Prostate gland (tissue), 2 donors: ENCODE results near the gene CAPZB. TPM values are rescaled to one million over a fixed set of nuclear protein-coding genes. Genes with fewer than 3 reads are reported as not detected.
A peak's percentile ranks its signal among the peaks of the same experiment; 100 is the strongest.

Experiments
- DNase-seq: peaks from one replicate; pipeline ENCODE4 v3.0.0-alpha.2; 2019; ENCODE audit warnings: low spot score
- H3K27ac ChIP-seq, 2 donors: fragments of 200-600 bp; sonication (generic); 2 replicates each; pipeline ENCODE4 v1.5.1; 2017 to 2019
- H3K27me3 ChIP-seq: fragments of 200-600 bp; sonication (generic); replicated peaks from 2 replicates; pipeline ENCODE4 v1.5.1; 2019; ENCODE audit not compliant: insufficient read depth
- H3K36me3 ChIP-seq, 2 donors: fragments of 200-600 bp; sonication (generic); 1 replicate in 1 of 2; 2 replicates in 1 of 2; pipeline versions ENCODE4 v1.5.1 to v1.8.1; 2017 to 2019
- H3K4me1 ChIP-seq: fragments of 200-600 bp; sonication (generic); replicated peaks from 2 replicates; pipeline ENCODE4 v1.5.1; 2019
- H3K4me3 ChIP-seq, 2 donors: fragments of 200-600 bp; sonication (generic); 2 replicates each; pipeline ENCODE4 v1.5.1; 2017 to 2019
- H3K9me3 ChIP-seq: fragments of 200-600 bp; sonication (generic); 2 replicates; pipeline ENCODE4 v1.5.1; 2017
- POLR2A ChIP-seq: fragments of 450-650 bp; IDR thresholded peaks from one replicate; pipeline ENCODE4 v1.6.1; 2016; ENCODE audit warnings: antibody characterized with exemption, mild to moderate bottlenecking
- POLR2AphosphoS5 ChIP-seq: sonication (generic); formaldehyde crosslinking; IDR thresholded peaks from one replicate; pipeline ENCODE4 v1.6.1; 2017; ENCODE audit warnings: antibody characterized with exemption
- WGBS: methylation state at CpG from one replicate; pipeline ENCODE4 v1.1.5; 2018; 5-methylcytosine and 5-hydroxymethylcytosine counted together
- intact Hi-C: fragments of 100-400 bp; cut with DNase I; formaldehyde crosslinking; loops from one replicate; pipeline ENCODE4 v1.14.2; 2022
- total RNA-seq, 2 donors: library from RNA; depleted of rRNA; stranded (reverse); fragments of >200 nt; gene quantifications; one replicate each; pipeline ENCODE4 v1.1.0, GENCODE V29; 2016
- TF ChIP-seq, protein P1 (sequence below), 4 experiments: fragments of 200-600 bp in 2 of 4; fragments of 450-650 bp in 2 of 4; sonication (generic) in 2 of 4; IDR thresholded peaks; 1 replicate in 3 of 4; 2 replicates in 1 of 4; pipeline ENCODE4 v1.5.1; 2016 to 2019; ENCODE audit warnings: antibody characterized with exemption in 4 of 4, mild to moderate bottlenecking in 2 of 4, moderate library complexity in 2 of 4

The CAPZB gene
- total RNA-seq, 2 donors from 2014 or later, result 139 to 150 TPM

DNA sequence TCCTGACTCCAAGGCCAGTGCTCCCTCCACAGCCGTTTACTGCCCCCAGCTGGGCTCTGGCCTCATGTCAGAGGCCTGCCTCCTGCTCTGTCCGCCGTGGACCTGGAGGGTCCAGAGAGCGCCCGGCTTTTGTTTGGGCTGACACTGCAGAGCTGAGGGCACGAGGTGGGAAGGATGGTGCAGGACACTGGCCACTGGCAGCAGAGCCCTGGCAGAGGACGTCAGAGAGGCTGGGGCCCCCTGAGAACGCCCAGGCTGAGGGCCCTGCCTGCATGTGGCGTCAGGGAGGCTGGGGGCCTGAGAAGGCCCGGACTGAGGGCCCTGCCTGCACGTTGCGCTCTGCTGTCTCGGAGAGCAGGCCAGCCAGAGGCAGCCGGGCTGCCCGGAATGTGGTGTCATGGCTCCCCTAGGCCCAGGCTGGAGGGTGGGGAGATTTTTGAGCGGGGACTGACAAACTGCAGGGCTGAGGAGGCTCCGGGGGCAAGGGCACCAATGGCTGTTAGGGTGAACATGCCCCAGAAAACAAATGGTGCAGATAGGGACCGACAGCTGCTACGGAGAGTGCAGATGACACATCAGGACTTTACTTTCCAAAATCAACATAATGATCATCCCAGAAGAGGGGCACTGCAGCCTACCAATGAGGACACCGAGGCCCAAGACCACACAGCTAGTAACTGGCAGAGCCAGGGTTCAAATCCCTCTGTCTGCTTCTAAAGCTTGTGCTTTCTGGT lies 141.6 kb downstream of the CAPZB start:
- Histone ChIP-seq H3K36me3 (peaks cover 0 to 4% of the 10 kb centered on the region in 2 donors), H3K4me3 (no peak overlapping the region), H3K4me1 (peaks cover 7% of the 10 kb centered on the region), H3K9me3 (no peaks in the 10 kb centered on the region), H3K27me3 (no peaks in the 10 kb centered on the region), H3K27ac (no peak overlapping the region)
- intact Hi-C loops, result loop anchor here (2.0 to 5.0 kb wide), 2 partner anchors 45 to 144 kb away; partner anchors contain the start of gene CAPZB
- TF ChIP-seq, protein P1, sequence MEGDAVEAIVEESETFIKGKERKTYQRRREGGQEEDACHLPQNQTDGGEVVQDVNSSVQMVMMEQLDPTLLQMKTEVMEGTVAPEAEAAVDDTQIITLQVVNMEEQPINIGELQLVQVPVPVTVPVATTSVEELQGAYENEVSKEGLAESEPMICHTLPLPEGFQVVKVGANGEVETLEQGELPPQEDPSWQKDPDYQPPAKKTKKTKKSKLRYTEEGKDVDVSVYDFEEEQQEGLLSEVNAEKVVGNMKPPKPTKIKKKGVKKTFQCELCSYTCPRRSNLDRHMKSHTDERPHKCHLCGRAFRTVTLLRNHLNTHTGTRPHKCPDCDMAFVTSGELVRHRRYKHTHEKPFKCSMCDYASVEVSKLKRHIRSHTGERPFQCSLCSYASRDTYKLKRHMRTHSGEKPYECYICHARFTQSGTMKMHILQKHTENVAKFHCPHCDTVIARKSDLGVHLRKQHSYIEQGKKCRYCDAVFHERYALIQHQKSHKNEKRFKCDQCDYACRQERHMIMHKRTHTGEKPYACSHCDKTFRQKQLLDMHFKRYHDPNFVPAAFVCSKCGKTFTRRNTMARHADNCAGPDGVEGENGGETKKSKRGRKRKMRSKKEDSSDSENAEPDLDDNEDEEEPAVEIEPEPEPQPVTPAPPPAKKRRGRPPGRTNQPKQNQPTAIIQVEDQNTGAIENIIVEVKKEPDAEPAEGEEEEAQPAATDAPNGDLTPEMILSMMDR (IDR thresholded peaks at IDR 0.05), result no peak
- TF ChIP-seq POLR2AphosphoS5 (no peak), POLR2A (no peak)
- no peak for DNase-seq
- 84% methylated on average over 20 of the region's 20 CpGs for WGBS

DNA sequence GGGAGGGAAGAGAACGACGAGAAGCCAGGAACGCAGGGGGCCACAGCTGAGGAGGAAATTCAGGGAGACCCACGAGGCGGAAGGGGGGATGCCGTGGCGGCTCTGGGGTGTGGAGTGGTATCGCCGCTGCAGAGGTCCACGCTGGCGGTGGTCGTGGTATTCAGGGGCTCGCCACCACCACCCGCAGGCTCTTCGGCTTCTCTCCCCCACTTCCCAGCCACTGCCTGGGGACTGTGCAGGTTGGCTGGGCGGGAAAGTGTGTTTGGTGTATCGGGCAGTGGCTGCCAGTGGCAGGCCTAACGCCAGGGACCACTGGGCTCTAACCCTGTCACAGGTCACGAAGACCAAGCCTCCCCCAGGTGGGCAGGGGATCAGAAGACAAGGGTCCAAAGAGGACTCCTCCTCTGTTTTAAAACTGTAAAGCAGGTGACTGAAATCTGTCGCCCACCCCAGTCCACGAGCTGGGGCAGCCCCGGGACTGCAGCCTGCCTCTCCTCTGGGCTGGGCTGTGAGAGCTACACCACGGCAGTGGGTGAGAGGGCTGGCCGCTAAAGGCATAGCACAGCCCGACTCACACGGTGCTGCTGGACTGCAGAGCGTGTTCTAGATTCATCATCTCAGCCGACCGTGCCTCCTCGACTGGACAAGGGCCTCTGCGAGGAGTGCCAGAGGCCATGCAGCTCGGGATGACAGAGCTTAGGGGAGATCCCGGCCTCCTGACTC lies 142.3 kb downstream of the CAPZB start:
- 81% methylated on average over 32 of the region's 33 CpGs for WGBS
- no peak for DNase-seq
- TF ChIP-seq, protein P1 (IDR thresholded peaks at IDR 0.05), result no peak
- TF ChIP-seq POLR2AphosphoS5 (no peak), POLR2A (no peak)
- Histone ChIP-seq H3K4me3 (no peak overlapping the region), H3K27ac (peak overlapping the region; percentile 3 to 4), H3K27me3 (no peaks in the 10 kb centered on the region), H3K9me3 (no peaks in the 10 kb centered on the region), H3K4me1 (no peaks in the 10 kb centered on the region), H3K36me3 (peaks cover 0 to 4% of the 10 kb centered on the region in 2 donors)
- intact Hi-C loops, result loop anchor here (5.0 kb wide), 1 partner anchor 144 kb away; the partner anchor contains the start of gene CAPZB

DNA sequence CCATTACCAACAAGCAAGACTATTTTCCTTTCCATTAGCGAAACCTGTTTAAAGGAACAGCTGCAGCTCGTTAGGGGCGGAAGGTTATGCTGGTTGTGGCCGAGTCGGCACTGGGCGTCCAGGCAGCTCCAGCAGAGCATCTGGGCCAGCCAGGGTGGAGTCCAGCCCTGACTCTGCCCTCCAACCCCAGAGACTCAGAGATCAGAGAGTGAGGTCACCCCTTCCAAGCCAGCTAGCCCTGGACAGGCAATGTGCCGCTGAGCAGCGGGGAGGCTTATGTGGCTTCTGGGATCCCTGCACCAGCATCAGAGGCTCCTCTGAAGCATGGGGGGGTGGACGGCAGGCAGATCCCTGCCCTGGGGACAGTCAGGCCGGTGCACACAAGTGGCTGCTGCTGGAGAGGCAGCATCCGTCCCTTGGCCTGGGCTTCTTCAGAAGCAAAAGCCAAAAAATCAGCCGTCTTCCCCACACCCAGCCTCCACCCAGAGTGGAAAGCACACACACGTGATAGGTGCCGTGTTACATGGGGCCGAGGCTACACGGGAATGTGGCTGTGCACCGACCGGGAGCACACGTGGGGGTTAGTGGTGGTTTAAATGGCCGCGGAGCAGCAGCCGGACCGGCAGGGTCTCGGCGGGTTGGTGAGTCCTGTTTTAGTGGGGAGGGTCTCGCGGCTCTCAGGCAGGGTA lies 143.1 kb downstream of the CAPZB start:
- WGBS, result 74% methylated on average over 26 of the region's 27 CpGs
- peak overlapping the region; percentile 3 to 4 for H3K27ac ChIP-seq
- no peaks in the 10 kb centered on the region for H3K4me1 ChIP-seq
- no peaks in the 10 kb centered on the region for H3K27me3 ChIP-seq
- no peak overlapping the region for H3K4me3 ChIP-seq
- H3K9me3 ChIP-seq, result no peaks in the 10 kb centered on the region
- intact Hi-C loops, result loop anchor here (5.0 kb wide), 1 partner anchor 145 kb away; the partner anchor contains the start of gene CAPZB
- TF ChIP-seq POLR2AphosphoS5 (no peak), POLR2A (no peak)
- TF ChIP-seq, protein P1 (IDR thresholded peaks at IDR 0.05), result no peak
- H3K36me3 ChIP-seq, result peaks cover 0 to 4% of the 10 kb centered on the region in 2 donors
- no peak for DNase-seq

DNA sequence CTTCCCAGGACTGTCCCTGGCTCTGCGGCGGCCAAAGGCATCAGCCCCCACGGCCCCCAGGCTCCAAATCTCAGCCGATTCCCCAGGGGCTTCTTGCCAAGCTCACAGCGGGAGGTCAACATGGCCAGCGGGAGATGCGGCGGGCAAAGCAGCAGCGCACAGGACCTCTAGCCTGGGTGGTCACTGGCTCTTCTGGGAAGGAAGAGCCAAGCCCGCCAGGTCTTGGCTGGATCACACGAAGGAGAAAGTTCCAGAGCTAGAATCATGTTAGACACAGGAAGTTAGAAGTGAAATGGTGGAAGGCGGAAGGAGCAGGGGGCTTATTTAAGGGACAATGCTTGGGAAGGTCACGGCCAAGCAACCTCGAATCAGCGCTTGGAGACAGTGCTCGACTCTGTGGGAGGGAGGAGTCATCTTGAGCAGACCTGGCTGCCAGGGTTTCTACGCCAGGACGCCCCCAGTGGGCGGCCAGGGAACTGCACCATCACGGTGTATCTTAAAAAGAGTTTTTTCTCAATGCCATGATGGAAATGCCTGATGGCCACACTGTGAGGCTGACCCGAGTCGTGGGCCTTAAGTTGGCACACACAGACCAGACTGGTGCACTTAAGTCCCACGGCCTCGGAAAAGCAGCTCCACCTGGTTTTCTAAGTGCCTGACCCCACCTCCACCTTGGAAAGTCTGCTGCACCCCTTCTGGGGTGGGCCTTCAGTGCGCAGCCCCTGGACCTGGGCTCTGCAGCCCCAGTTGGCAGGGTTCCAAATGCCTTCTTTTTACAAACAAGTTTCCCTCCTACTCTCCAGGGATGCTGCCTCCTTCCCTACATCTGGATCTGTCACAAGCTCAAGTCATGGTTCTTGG lies 143.9 kb downstream of the CAPZB start:
- no peak overlapping the region for H3K27ac ChIP-seq
- peaks cover 0 to 4% of the 10 kb centered on the region in 2 donors for H3K36me3 ChIP-seq
- intact Hi-C loops, result loop anchor here (5.0 kb wide), 1 partner anchor 146 kb away; the partner anchor contains the start of gene CAPZB
- WGBS, result 65% methylated on average over 25 of the region's 25 CpGs
- peak; percentile 43 for DNase-seq
- no peaks in the 10 kb centered on the region for H3K9me3 ChIP-seq
- no peak overlapping the region for H3K4me3 ChIP-seq
- H3K27me3 ChIP-seq, result no peaks in the 10 kb centered on the region
- no peak for TF ChIP-seq POLR2A
- TF ChIP-seq, protein P1 (IDR thresholded peaks at IDR 0.05), result peak; percentile 78 to 86 (median 81)
- H3K4me1 ChIP-seq, result no peaks in the 10 kb centered on the region
